ENCODE results near the gene SLC15A5.

Gene SLC15A5

GRCh38 chr12:16271062-16271461, 6.4 kb downstream of the SLC15A5 start:
- H3K4me3 ChIP-seq (ENCODE audit: low read depth, low read length), result no peak overlapping the region
- in situ Hi-C loops (cut with HindIII; ENCODE audit: low sequenced_read_pairs), result no loop called here
- DNase-seq (ENCODE audit: low read depth), result no peak
- TF ChIP-seq CTCF (IDR thresholded peaks at IDR 0.05; ENCODE audit: low read depth, low read length, missing control alignments), result no peak

- in situ Hi-C loops (cut with HindIII; ENCODE audit: low sequenced_read_pairs), result no loop called here
- no peak for DNase-seq (ENCODE audit: low read depth)
- no peak for TF ChIP-seq CTCF (IDR thresholded peaks at IDR 0.05; ENCODE audit: low read depth, low read length, missing control alignments)
- no peak overlapping the region for H3K4me3 ChIP-seq (ENCODE audit: low read depth, low read length)
Measured at GRCh38 chr12:16269946-16270345, 7.5 kb downstream of the SLC15A5 start.

- in situ Hi-C loops (cut with HindIII; ENCODE audit: low sequenced_read_pairs), result no loop called here
- DNase-seq (ENCODE audit: low read depth), result no peak
- no peak overlapping the region for H3K4me3 ChIP-seq (ENCODE audit: low read depth, low read length)
- no peak for TF ChIP-seq CTCF (IDR thresholded peaks at IDR 0.05; ENCODE audit: low read depth, low read length, missing control alignments)
Measured at GRCh38 chr12:16266085-16266484, 11.4 kb downstream of the SLC15A5 start.

- in situ Hi-C loops (cut with HindIII; ENCODE audit: low sequenced_read_pairs), result no loop called here
Measured at GRCh38 chr12:16261944-16262475, 15.5 kb downstream of the SLC15A5 start.

GRCh38 chr12:16260206-16260605, 17.3 kb downstream of the SLC15A5 start:
- no peak overlapping the region for H3K4me3 ChIP-seq (ENCODE audit: low read depth, low read length)
- DNase-seq (ENCODE audit: low read depth), result no peak
- no peak for TF ChIP-seq CTCF (IDR thresholded peaks at IDR 0.05; ENCODE audit: low read depth, low read length, missing control alignments)
- in situ Hi-C loops (cut with HindIII; ENCODE audit: low sequenced_read_pairs), result no loop called here

More at GRCh38 chr12:16261944-16262475, 15.5 kb downstream of the SLC15A5 start:
- H3K4me3 ChIP-seq (ENCODE audit: low read depth, low read length), result no peak overlapping the region
- TF ChIP-seq CTCF (IDR thresholded peaks at IDR 0.05; ENCODE audit: low read depth, low read length, missing control alignments), result no peak
- no peak for DNase-seq (ENCODE audit: low read depth)

- no peak for DNase-seq (ENCODE audit: low read depth)
- H3K4me3 ChIP-seq (ENCODE audit: low read depth, low read length), result no peak overlapping the region
- TF ChIP-seq CTCF (IDR thresholded peaks at IDR 0.05; ENCODE audit: low read depth, low read length, missing control alignments), result no peak
- in situ Hi-C loops (cut with HindIII; ENCODE audit: low sequenced_read_pairs), result no loop called here
Measured at GRCh38 chr12:16258963-16259362, 18.5 kb downstream of the SLC15A5 start.

- no peak overlapping the region for H3K4me3 ChIP-seq (ENCODE audit: low read depth, low read length)
- no peak for TF ChIP-seq CTCF (IDR thresholded peaks at IDR 0.05; ENCODE audit: low read depth, low read length, missing control alignments)
- no peak for DNase-seq (ENCODE audit: low read depth)
- in situ Hi-C loops (cut with HindIII; ENCODE audit: low sequenced_read_pairs), result no loop called here
Measured at GRCh38 chr12:16246264-16246663, 31.2 kb downstream of the SLC15A5 start.

Data from astrocyte of the cerebellum (primary cell).